Measurements from ENCODE around the gene RPL11. TPM values are rescaled to one million over a fixed set of nuclear protein-coding genes. Genes with fewer than 3 reads are reported as not detected.

Gene RPL11
- total and polyA plus RNA-seq, 2 of the 8 experiments (the other 6 are each of a cell fraction or from before 2014, with no cell fraction given): 1,192 to 1,426 TPM

DNA sequence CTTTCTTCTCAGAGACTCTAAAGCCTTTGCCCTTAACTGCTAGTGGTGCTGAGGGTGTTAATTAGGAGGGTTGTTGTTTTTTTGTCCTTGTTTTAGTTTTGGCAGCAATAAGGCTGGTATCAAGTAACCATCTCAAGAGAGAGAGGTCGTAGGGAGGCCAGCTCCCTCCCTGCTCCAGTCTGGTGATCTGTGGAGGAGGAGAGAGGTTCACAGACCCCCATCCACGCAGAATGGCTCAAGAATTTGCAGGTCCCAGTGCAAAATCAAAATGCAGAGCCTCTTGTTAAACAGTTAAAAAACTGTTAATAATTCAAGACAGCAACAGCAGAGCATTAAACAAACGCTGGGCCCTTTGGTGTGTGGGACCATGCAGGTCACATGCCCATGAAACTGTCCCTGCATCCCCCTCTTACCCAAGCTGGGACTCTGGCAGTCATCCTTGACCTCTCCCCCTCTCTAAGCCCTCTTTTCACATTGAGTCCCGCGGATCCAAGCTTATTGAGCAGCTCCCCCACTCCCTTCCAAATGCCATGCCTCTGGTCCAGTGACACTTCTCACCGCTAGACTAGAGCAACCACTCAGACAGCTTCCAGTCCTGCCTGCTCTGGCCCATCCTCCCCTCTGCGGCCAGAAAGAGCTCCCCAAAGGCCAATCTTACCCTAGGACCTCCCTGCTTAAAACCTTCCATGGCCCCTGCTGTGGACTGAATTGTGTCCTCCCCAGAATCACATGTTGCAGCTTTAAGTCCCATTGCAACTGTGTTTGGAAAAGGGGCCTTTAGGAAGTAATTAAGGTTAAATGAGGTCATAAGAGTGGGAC, 47.7 kb upstream of the RPL11 start (continued):
- TF ChIP-seq, protein P1, sequence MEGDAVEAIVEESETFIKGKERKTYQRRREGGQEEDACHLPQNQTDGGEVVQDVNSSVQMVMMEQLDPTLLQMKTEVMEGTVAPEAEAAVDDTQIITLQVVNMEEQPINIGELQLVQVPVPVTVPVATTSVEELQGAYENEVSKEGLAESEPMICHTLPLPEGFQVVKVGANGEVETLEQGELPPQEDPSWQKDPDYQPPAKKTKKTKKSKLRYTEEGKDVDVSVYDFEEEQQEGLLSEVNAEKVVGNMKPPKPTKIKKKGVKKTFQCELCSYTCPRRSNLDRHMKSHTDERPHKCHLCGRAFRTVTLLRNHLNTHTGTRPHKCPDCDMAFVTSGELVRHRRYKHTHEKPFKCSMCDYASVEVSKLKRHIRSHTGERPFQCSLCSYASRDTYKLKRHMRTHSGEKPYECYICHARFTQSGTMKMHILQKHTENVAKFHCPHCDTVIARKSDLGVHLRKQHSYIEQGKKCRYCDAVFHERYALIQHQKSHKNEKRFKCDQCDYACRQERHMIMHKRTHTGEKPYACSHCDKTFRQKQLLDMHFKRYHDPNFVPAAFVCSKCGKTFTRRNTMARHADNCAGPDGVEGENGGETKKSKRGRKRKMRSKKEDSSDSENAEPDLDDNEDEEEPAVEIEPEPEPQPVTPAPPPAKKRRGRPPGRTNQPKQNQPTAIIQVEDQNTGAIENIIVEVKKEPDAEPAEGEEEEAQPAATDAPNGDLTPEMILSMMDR (IDR thresholded peaks at IDR 0.05; ENCODE audit: control extremely low read depth in 1 of 3, insufficient read depth in 1 of 3, low read depth in 1 of 3, low read length in 3 of 3): no peak
- no peak for TF ChIP-seq CHD1 (IDR thresholded peaks at IDR 0.05; ENCODE audit: low read depth, low read length)
- no peak for TF ChIP-seq POLR2A (IDR thresholded peaks at IDR 0.05; ENCODE audit: control extremely low read depth in 1 of 2, low read depth in 2 of 2, low read length in 2 of 2)
- no peak for TF ChIP-seq SP2 (IDR thresholded peaks at IDR 0.05; ENCODE audit: low read length)
- TF ChIP-seq CREB1 (IDR thresholded peaks at IDR 0.05): no peak
- no peak for TF ChIP-seq CEBPB (IDR thresholded peaks at IDR 0.05; ENCODE audit: low read depth, low read length)

Data from H1 (cell line).